HepG2 (cell line): Measurements from ENCODE around the gene ARL15. TPM values are rescaled to one million over a fixed set of nuclear protein-coding genes. Genes with fewer than 3 reads are reported as not detected.

ENCODE experiments used
- ATAC-seq: fragments of 200-7000 bp; cut with Tn5 transposase; 3 replicates; pipeline ENCODE4 v1.9.1; 2020; ENCODE audit warnings: mild to moderate bottlenecking, moderate library complexity
- BruUV-seq: library from RNA; stranded (reverse); fragments of 400-500 nt; replicated peaks from 2 replicates; lab custom pipeline; 2021; lab: Mats Ljungman, UMichigan
- CTCF ChIA-PET: fragments of 300-600 bp; formaldehyde crosslinking; extraction: SDS; loops from one replicate; lab custom pipeline; 2021; ENCODE audit warnings: low total read pairs, inconsistent platforms, low intra/inter-chr PET ratio; lab: Yijun Ruan, JAX
- POLR2A ChIA-PET: fragments of 350-600 bp; sonication (Branson Sonifier 250); formaldehyde crosslinking; loops from one replicate; lab custom pipeline; 2020; ENCODE audit warnings: antibody characterized with exemption, inconsistent platforms; lab: Yijun Ruan, JAX
- DNase-seq: peaks from one replicate; pipeline ENCODE4 v3.0.0-alpha.2; 2015; ENCODE audit warnings: low spot score
- FAIRE-seq: peaks from 3 replicates; lab custom pipeline; 2011; peaks lifted over from hg19 to GRCh38; lab: Jason Lieb, UNC
- H2AFZ ChIP-seq: one replicate; pipeline ENCODE4 v1.6.1; 2011; ENCODE audit warnings: low read length, inconsistent platforms
- H3K27ac ChIP-seq: fragments of 300-600 bp; 3 replicates; pipeline ENCODE4 v1.8.0; 2011; ENCODE audit warnings: mixed run types, mild to moderate bottlenecking, mixed read lengths, low read length, inconsistent platforms; ENCODE audit not compliant: insufficient read depth; ENCODE audit errors: extremely low read length
- H3K27me3 ChIP-seq, 2 experiments: fragments of 200-600 bp in 1 of 2; 2 replicates in 1 of 2; 3 replicates in 1 of 2; pipeline versions ENCODE4 v1.6.0 to v1.8.0; 2011; ENCODE audit warnings: low read length in 2 of 2, mild to moderate bottlenecking in 2 of 2, moderate library complexity in 2 of 2, inconsistent platforms in 1 of 2; ENCODE audit not compliant: insufficient read depth in 2 of 2, control insufficient read depth in 1 of 2
- H3K36me3 ChIP-seq, 2 experiments: fragments of 200-600 bp in 1 of 2; replicated peaks in 1 of 2; 2 replicates in 1 of 2; 3 replicates in 1 of 2; pipeline versions ENCODE4 v1.5.1 to v1.8.0; 2011; ENCODE audit warnings: low read length in 2 of 2, inconsistent platforms in 1 of 2; ENCODE audit not compliant: insufficient read depth in 2 of 2, control insufficient read depth in 1 of 2
- H3K4me1 ChIP-seq: 2 replicates; pipeline ENCODE4 v1.5.1; 2012; ENCODE audit warnings: low read length, inconsistent platforms; ENCODE audit not compliant: insufficient read depth
- H3K4me2 ChIP-seq: 2 replicates; pipeline ENCODE4 v1.6.0; 2011; ENCODE audit warnings: low read depth, low read length, inconsistent platforms
- H3K4me3 ChIP-seq, 3 experiments: fragments of 200-600 bp in 1 of 3; sonication (generic), shearing (Covaris generic) in 1 of 3; replicated peaks in 1 of 3; 2 replicates each; pipeline ENCODE4 v1.5.1; 2011 to 2016; ENCODE audit warnings: low read length in 3 of 3, inconsistent platforms in 2 of 3, low read depth in 2 of 3, mild to moderate bottlenecking in 2 of 3, control low read depth in 1 of 3, mixed read lengths in 1 of 3; ENCODE audit not compliant: insufficient read depth in 1 of 3
- H3K79me2 ChIP-seq: one replicate; pipeline ENCODE4 v1.6.1; 2011; ENCODE audit warnings: low read length, inconsistent platforms; ENCODE audit not compliant: insufficient read depth
- H3K9ac ChIP-seq: 2 replicates; pipeline ENCODE4 v1.6.0; 2011; ENCODE audit warnings: mild to moderate bottlenecking, low read depth, low read length, inconsistent platforms; ENCODE audit not compliant: insufficient read depth
- H3K9me3 ChIP-seq: 2 replicates; pipeline ENCODE4 v1.5.1; 2012; ENCODE audit warnings: mild to moderate bottlenecking, low read length
- H4K20me1 ChIP-seq: 2 replicates; pipeline ENCODE4 v1.6.0; 2011; ENCODE audit warnings: inconsistent platforms, mild to moderate bottlenecking, low read length, moderate library complexity; ENCODE audit not compliant: insufficient read depth
- ELK4 ChIP-seq: sonication (generic); formaldehyde crosslinking; IDR thresholded peaks from 2 replicates; pipeline ENCODE4 v1.9.0; 2021; ENCODE audit warnings: missing genetic modification reagents, borderline replicate concordance
- FOXK1 ChIP-seq: sonication (generic); formaldehyde crosslinking; IDR thresholded peaks from 2 replicates; pipeline ENCODE4 v1.4.0; 2020; ENCODE audit warnings: low read depth, missing genetic modification reagents, borderline replicate concordance
- GTF3A ChIP-seq: sonication (generic); formaldehyde crosslinking; conservative IDR thresholded peaks from 2 replicates; pipeline ENCODE4 v1.4.0; 2020; ENCODE audit warnings: mild to moderate bottlenecking, missing genetic modification reagents
- KLF12 ChIP-seq: sonication (generic); formaldehyde crosslinking; IDR thresholded peaks from 2 replicates; pipeline ENCODE4 v1.4.0; 2020; ENCODE audit warnings: missing genetic modification reagents, borderline replicate concordance
- MXD4 ChIP-seq: IDR thresholded peaks from 2 replicates; pipeline ENCODE4 v1.6.1; 2016; ENCODE audit warnings: mild to moderate bottlenecking, missing biosample characterization, missing genetic modification reagents
- RBM22 ChIP-seq: fragments of 200-400 bp; formaldehyde crosslinking; optimal IDR thresholded peaks from 2 replicates; pipeline ENCODE3; 2017; ENCODE audit warnings: mild to moderate bottlenecking, low read length, moderate library complexity
- ZBTB38 ChIP-seq: sonication (generic); formaldehyde crosslinking; IDR thresholded peaks from 2 replicates; pipeline ENCODE4 v1.5.1; 2020; ENCODE audit warnings: mild to moderate bottlenecking, missing genetic modification reagents
- ZFX ChIP-seq: sonication (generic); formaldehyde crosslinking; IDR thresholded peaks from 2 replicates; pipeline ENCODE4 v1.4.0; 2020; ENCODE audit warnings: mild to moderate bottlenecking, low read depth, missing genetic modification reagents, moderate library complexity
- ZNF264 ChIP-seq: sonication (generic); formaldehyde crosslinking; IDR thresholded peaks from 2 replicates; pipeline ENCODE4 v1.4.0; 2020; ENCODE audit warnings: missing genetic modification reagents
- ZNF33A ChIP-seq: sonication (generic); formaldehyde crosslinking; IDR thresholded peaks from 2 replicates; pipeline ENCODE4 v1.5.1; 2020; ENCODE audit warnings: missing genetic modification reagents, mild to moderate bottlenecking, moderate library complexity, borderline replicate concordance
- ZNF354B ChIP-seq: sonication (generic); formaldehyde crosslinking; IDR thresholded peaks from 2 replicates; pipeline ENCODE4 v1.8.0; 2022; ENCODE audit warnings: mild to moderate bottlenecking, missing genetic modification reagents
- ZNF724P ChIP-seq: sonication (generic); formaldehyde crosslinking; IDR thresholded peaks from 2 replicates; pipeline ENCODE4 v1.8.0; 2022; ENCODE audit warnings: missing genetic modification reagents, borderline replicate concordance
- ZNF761 ChIP-seq: sonication (generic); formaldehyde crosslinking; conservative IDR thresholded peaks from 2 replicates; pipeline ENCODE4 v1.4.0; 2020; ENCODE audit warnings: mild to moderate bottlenecking, missing genetic modification reagents
- in situ Hi-C: cut with HindIII; loops from 2 replicates; pipeline ENCODE4 v1.10.0; 2017; ENCODE audit warnings: low pct_unique_long_range_greater_than_20kb; ENCODE audit not compliant: extremely low pct_ligation_motif_present
- intact Hi-C: fragments of 100-400 bp; cut with micrococcal nuclease; formaldehyde crosslinking; loops from one replicate; pipeline ENCODE4 v1.10.0; 2022; ENCODE audit not compliant: unreplicated experiment
- polyA plus RNA-seq, 8 experiments: library from polyadenylated mRNA; depleted of rRNA in 3 of 8; stranded (reverse) in 7 of 8; unstranded in 1 of 8; fragments of >200 nt; fragmentation: Illumina TruSeq in 4 of 8; extraction: Trizol in 4 of 8; gene quantifications; 2 replicates each; pipeline versions ENCODE4 v1.2.1 to v1.2.3, GENCODE V29; 2011 to 2016; ENCODE audit warnings: low read depth in 4 of 8, missing spikeins in 1 of 8, mixed read lengths in 1 of 8; ENCODE audit not compliant: insufficient read depth in 1 of 8
- total RNA-seq, 5 experiments: library from RNA; depleted of rRNA; stranded (reverse); fragments of >200 nt; fragmentation: Illumina TruSeq; extraction: Trizol; gene quantifications; 2 replicates each; pipeline ENCODE4 v1.2.3, GENCODE V29; 2016; ENCODE audit warnings: low read depth in 1 of 5
- TF ChIP-seq, protein P1 (sequence below): sonication (generic); formaldehyde crosslinking; IDR thresholded peaks from 2 replicates; pipeline ENCODE4 v1.4.0; 2020; ENCODE audit warnings: missing genetic modification reagents

Gene ARL15
- total and polyA plus RNA-seq, 2 of the 13 experiments (the other 11 are each of a cell fraction or from before 2014, with no cell fraction given): 2.5 to 7.7 TPM

GRCh38 chr5:54160329-54160728 is 150.0 kb downstream of the ARL15 start:
- FAIRE-seq: no peak
- POLR2A ChIA-PET: no interaction called here
- no peak for DNase-seq
- H3K27me3 ChIP-seq: no peaks in the 10 kb centered on the region
- H3K4me1 ChIP-seq: no peaks in the 10 kb centered on the region
- no peak overlapping the region for H3K4me3 ChIP-seq
- H2AFZ ChIP-seq: no peak overlapping the region
- BruUV-seq: no TSS peak
- no peaks in the 10 kb centered on the region for H3K79me2 ChIP-seq
- CTCF ChIA-PET: no interaction called here
- no peak for TF ChIP-seq KLF12 (CRISPR knock-in tag)
- TF ChIP-seq FOXK1: no peak
- TF ChIP-seq ZNF724P (CRISPR knock-in tag): no peak
- no peak for TF ChIP-seq ZNF354B (CRISPR knock-in tag)
- TF ChIP-seq ZBTB38 (CRISPR knock-in tag): no peak
- no peak for TF ChIP-seq ZNF264 (CRISPR knock-in tag)
- TF ChIP-seq, protein P1, sequence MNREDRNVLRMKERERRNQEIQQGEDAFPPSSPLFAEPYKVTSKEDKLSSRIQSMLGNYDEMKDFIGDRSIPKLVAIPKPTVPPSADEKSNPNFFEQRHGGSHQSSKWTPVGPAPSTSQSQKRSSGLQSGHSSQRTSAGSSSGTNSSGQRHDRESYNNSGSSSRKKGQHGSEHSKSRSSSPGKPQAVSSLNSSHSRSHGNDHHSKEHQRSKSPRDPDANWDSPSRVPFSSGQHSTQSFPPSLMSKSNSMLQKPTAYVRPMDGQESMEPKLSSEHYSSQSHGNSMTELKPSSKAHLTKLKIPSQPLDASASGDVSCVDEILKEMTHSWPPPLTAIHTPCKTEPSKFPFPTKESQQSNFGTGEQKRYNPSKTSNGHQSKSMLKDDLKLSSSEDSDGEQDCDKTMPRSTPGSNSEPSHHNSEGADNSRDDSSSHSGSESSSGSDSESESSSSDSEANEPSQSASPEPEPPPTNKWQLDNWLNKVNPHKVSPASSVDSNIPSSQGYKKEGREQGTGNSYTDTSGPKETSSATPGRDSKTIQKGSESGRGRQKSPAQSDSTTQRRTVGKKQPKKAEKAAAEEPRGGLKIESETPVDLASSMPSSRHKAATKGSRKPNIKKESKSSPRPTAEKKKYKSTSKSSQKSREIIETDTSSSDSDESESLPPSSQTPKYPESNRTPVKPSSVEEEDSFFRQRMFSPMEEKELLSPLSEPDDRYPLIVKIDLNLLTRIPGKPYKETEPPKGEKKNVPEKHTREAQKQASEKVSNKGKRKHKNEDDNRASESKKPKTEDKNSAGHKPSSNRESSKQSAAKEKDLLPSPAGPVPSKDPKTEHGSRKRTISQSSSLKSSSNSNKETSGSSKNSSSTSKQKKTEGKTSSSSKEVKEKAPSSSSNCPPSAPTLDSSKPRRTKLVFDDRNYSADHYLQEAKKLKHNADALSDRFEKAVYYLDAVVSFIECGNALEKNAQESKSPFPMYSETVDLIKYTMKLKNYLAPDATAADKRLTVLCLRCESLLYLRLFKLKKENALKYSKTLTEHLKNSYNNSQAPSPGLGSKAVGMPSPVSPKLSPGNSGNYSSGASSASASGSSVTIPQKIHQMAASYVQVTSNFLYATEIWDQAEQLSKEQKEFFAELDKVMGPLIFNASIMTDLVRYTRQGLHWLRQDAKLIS (CRISPR knock-in tag): no peak
- TF ChIP-seq GTF3A (CRISPR knock-in tag): no peak
- no peak for TF ChIP-seq ZNF761 (CRISPR knock-in tag)
- TF ChIP-seq ZFX (CRISPR knock-in tag): no peak
- TF ChIP-seq ELK4 (CRISPR knock-in tag): no peak
- no peak for TF ChIP-seq RBM22
- no peak for TF ChIP-seq MXD4 (CRISPR knock-in tag)
- TF ChIP-seq ZNF33A (CRISPR knock-in tag): no peak
- no peaks in the 10 kb centered on the region for H3K36me3 ChIP-seq
- no peak overlapping the region for H3K9ac ChIP-seq
- no peaks in the 10 kb centered on the region for H3K9me3 ChIP-seq
- in situ Hi-C loops: no loop called here
- H3K4me2 ChIP-seq: no peak overlapping the region
- H3K27ac ChIP-seq: no peak overlapping the region
- no peaks in the 10 kb centered on the region for H4K20me1 ChIP-seq
- ATAC-seq: no peak
- intact Hi-C loops: no loop called here
